Measurements from ENCODE around the gene DHH.

Gene DHH

DNA sequence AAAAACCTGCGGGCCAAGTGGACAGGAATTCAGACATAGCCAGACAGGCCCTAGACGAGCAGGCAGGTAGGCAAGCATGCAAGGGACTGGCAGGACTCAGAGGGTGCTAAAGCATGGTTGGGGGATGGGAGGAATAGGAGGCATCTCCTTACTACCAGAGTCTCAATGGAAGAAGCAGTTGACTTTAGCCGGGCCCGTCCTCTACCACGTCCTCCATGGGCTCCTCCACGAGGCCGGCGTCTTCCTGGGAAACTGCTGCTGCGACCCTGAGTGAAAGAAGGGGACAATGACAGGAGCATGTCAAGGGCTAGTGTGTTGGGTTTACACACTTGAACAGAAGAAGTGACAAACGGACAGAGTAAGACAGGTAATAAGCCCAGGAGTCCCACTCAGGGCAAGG, 45.6 kb downstream of the DHH start:
- no peak for DNase-seq

DNA sequence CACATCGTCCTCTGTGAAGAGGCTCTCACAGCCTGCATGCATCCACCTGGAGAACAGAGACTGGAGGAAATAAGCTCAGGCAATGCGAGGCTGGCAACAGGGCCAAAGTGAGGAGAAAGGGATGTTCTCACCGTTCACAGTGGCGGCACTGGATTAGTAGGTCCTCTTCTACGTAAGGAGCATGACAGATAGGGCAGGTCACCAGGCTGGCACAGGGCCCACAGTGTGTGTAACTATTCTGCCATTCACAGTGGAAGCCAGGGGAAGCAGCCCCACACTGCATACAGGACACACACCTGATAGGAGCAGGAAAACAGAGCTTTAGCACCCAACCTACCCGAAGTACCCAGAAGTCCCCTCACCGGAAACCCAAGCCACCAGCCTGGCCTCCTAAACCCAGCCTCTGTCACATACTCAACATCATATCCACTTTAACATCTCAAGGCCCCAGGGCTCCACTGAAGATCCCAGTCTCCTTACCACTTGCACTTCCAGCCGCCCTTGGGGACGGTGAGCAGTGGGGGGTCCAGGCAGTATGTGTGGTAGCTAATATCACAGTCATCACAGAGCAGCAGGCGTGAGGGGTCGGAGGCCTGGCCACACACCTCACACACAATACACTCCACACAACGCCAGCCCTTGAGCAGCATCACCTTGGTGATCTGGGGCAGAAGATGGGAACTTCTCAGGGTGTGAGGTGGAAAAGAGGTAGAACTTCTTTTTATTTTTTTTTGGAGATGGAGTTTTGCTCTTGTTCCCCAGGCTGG, 48.3 kb downstream of the DHH start:
- no peak for DNase-seq

DNA sequence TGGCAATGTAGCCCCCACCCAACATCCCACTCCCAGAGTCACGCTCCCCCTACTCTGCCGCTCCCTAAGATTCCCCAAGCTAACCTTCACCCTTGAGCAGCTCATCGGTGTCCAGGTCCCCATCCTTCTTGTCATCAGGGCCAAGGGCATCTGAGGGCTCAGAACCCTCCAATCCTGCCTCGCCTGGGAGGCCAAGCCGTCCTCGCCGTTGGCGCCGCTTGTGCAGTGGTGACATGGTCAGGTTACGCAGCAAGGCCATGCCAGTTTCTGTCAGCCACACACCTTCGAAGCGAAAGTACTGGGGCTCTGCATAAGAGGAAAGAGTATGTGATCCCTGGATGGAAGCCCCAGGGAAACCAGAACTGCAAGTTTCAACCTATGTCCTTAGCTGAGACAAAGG, 49.9 kb downstream of the DHH start:
- DNase-seq: no peak

DNA sequence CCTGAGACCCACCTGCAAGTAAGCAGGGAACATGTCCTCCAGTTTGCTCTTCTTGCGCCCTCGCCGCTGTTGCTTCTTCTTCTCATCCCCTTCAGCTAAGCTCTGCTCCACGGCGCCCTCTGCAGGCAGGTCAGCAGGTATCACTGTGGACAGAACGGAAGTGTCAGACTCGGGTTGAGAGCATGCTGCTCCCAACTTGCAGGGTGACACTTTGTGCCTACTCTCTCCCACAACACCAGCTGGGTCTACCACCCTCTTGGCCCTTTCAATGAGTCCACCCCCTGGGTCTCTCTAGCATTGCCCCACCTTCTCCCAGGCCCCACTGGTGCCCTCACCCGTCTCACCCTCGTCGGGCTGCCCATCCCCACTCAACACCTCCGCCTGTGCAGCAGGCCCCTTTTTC, 50.7 kb downstream of the DHH start:
- peak; percentile 52 for DNase-seq

DNA sequence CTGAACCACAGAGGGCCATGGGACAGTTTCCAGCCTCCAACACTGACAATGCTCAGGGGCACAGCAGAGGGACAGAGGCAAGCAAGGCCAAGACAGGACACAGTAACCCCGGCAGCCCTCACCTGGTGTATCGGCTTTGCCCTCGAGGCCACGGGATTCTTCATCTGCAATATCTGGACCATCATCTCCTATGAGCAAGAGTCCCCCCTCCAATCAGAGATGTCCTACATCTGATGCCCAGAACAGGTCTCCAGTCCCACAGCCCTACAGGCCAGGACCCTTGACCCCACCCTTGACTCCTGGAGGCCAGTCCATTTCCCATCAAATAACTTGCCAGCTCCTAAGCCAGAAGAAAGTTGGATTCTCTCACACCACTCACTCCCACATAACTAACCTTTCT, 51.4 kb downstream of the DHH start:
- DNase-seq: no peak

DNA sequence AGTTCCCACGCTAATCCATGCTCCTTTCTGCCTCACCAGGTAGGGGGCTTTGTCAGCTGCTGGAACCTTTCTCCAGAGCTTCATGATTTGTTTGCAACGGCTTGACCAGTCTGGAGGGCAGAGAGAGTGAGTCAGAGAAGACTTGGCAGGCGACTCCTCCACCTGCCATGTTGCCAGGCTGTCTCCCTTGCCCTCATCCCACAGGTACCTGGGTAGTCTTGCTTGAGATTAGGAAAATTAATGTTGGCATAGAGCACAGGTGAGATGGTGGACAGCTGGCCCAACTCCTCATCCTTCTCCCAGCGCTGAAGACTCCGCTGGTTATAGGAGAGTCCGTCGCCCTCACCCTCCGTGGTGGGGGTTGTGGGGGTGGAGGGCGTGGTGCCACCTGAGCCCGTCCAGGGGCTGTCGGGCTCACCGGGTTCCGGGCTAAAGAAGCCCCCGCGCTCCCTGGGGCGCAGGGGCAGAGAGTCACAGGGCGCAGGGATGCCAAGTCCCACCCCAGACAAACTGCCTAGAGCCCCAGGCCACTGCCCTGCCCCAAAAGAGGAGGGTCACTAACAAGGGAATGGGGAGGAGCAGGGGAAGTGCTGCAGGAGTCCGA, 52.6 kb downstream of the DHH start:
- no peak for DNase-seq

DNA sequence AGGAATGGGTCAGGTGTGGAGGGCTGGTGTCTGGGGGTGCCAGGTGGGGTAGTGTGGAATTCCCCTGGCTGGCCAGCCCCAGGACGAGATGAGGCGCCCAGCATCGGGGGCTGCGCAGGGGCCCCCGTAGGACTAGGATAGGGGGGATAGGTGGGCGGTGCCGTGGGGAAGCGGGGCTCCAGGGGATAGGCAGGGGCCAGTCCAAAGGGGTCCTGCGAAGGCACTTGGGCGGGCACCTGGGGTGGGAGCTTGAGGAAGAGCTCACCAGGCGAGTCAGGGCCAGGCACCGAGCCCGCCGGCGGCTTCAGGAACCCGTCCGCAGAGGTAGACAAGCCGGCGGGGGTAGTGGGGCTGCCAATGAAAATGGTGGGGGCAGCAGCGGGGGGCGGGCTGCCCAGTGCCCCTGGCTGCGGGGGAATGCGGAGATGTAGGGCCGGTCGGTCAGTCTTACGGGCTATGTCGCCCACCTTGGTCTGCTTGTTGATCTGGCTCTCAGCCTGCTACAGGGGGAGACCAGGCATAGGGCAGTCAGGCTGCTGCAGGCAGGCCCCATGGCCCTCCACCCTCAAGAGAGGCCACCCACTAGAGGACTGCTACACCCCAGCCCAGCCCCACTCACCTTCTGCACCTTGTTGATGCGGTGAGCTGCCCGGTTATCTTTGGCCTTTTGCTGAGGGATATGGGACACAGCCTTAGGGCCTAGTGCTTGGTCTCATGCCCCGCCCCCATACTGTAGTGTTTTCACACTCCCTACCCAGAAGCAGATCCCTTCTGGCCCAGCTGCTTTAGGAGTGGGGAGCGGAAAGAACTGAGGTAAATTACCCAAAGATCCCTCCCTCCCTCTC, 53.3 kb downstream of the DHH start:
- no peak for DNase-seq

DNA sequence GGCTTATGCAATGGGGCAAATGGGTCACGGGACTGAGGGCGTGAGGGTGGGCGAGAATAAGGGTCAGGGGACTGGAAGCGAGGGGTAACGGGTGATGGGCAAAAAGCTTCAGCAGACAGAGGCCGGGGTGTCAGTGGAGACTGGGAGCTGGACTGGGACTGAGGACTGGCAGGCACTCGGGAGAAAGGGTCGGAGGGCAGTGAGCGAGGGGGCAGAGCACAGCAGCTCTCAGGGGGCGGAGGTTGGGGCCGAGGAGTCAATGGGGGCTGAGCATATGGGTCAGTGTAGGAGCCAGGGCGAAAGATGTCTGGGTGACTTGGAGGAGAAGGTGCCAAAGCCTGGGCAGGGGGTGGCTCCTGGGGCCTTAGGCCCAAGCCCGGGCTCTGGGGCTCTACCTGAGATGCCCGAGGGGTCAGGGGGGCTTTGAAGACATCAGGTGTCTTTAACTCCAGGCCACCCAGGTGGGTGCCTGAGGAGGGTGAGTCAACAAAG, 54.2 kb downstream of the DHH start:
- no peak for DNase-seq

DNA sequence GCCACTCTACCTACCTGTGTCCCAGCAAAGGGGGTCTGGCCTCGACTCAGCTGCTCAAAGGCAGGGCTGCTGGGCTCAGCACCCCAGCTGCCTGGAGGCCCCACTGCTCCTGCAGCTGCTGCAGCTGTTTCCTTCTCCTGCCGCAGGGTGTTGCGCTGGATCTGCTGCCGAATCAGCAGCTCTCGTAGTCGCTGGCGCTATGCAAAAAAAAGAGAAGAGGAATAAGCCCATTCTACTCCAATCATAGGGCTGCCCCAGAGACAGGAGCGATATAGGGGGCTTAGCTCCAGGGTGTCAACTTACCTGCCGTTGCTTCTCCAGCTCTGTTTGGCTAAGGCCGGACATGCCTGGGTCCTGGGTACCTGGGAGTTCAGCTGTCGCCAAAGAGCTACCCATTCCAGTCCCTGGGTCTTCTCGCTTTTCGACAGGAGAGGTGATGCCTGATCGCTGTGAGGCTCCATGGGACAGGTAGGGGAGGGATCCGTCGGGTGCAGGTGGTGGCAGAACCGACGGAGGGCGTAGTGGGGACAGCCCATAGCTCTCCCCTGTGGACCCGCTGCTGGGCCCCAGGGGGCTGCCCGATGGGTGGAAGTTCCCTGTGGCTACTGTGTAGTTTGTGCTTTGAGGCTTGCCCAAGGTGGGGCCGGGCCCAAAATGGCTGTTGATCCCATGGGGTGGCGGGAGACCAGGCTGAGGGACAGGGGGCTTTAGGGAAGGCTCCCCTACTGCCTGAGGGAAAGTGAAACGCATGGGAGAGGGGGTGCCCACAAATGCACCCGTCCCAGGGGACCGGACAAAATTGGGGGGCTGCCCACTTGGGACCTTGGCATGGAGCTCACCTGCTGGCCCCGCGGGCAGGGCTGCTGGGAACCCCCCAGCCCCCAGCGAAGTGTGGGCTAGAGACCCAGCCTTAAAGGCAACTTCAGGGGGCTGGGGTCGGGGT, 54.9 kb downstream of the DHH start:
- DNase-seq: no peak

DNA sequence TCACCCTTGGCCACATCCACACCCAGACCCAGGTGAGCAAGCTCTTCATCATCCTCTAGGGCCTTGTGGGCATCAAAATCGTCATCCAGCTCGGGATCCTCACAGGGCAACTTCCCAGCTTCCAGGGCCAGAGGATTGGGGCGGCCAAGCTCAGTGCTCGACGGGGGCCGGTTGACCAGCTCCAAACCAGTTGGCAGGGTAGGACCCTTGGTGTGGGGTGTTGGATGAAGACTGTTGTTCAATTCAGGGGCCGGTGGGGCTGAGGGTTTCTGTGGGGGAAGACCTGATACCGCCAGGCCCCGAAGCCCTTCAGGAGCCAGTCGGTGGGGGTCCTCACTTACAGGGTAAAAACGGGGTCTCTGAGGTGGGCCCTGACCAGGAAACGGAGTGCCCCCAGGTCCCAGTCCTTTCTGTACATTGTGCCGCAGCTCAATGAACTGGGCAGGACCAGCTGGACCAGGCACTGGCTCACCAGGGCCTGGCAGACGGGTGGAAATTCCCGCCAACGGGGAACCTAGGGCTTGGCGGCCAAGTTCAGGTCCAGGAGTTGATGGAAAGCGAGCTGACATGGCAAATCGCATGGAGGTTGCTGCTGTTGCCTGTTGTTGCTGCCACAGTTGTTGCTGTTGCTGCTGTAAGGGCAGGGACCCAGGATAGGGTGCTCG, 56.2 kb downstream of the DHH start:
- no peak for DNase-seq

DNA sequence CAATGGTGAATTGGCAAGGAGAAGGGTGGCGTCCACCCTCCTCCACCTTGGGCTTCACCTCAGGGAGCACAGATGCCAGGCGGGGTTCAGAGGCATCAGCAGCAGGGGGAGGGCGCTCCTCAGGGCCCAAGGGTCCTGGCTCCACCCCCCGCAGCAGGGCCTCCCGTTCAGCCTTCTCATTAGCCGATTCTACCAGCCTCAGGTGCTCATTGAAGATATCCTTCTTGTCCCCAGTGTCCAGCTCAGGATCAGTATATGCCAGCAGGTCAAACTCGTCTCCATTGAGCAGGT, 56.7 kb downstream of the DHH start:
- DNase-seq: no peak

DNA sequence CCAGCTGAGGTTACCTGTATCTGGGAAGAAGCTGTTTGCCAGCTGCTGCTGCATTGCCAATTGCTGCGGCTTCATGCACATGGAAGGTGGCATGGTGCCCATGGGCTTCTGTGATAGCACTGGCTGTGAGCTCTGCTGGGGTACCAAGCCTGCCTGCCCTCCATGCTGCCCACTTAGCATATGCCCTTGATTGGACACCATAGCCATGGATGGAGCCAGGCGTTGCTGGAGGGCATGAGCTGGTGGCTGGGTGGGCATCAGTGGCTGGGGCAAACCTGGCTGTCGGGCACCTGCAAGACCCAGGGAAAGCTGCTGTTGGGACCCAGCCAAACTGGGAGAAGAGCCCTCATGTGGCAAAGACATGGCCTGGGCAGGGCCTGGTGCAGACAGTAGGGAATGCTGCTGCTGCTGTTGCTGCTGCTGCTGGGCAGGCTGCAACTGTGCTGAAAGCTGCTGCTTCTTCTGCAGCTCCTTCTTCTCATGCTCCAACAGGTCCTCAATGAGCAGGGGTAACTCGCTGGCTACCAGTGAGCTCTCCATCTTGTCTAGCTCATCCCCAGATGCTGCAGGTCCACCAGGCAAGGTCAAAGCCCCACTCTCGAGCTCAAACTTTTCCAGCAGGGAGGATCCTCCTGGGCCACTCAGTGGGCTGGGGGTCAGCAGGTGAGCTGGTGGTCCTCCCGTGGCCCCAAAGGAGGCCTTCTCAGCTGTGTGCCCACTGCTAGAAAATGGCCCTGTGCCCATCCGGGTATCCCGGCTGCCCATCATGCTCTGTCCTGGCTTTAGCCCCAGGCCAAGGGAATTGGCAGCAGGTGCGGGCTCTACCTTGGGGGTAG, 57.3 kb downstream of the DHH start:
- no peak for DNase-seq
